Activated gamma-delta T cell treated with anti-CD3 and anti-CD28 coated beads, Interleukin-2, amount 50 U/mL, for 16 hours (primary cell): Measurements from ENCODE around the gene MTCH1.
"Not testable (repeated sequence)": the region's sequence is repeated elsewhere in the genome, so short reads cannot be mapped to it uniquely, and the experiment has no call there.

Experiments used
- DNase-seq: peaks from one replicate; pipeline ENCODE4 v3.0.0-alpha.2; 2020; ENCODE audit warnings: low read depth

Gene MTCH1

GRCh38 chr6:36954262-36954931, 31.6 kb downstream of the MTCH1 start, which contains the start of gene PI16:
PI16 (plus strand) TSS chr6:36954738; CDS start chr6:36954761, 23 bp downstream.
- no peak for DNase-seq

GRCh38 chr6:36953931-36954261, 32.1 kb downstream of the MTCH1 start:
- DNase-seq: no peak

- no peak for DNase-seq
Observed at GRCh38 chr6:36949636-36950035, 36.4 kb downstream of the MTCH1 start.

DNA sequence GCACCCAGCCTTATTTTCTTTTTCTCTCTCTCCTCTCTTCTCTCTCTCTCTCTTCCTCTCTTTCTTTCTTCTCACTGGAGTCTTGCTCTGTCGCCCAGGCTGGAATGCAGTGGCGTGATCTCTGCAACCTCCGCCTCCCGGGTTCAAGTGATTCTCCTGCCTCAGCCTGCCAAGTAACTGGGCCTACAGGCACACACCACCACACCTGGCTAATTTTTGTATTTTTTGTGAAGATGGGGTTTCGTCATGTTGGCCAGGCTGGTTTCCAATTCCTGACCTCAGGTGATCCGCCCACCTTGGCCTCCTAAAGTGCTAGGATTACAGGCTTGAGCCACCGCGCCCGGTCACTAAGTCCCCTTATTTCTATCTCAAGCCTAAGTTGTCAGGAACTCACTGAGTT, 36.9 kb downstream of the MTCH1 start:
- DNase-seq: not testable (repeated sequence)

- no peak for DNase-seq
Observed at GRCh38 chr6:36947570-36948351, 38.2 kb downstream of the MTCH1 start.

DNA sequence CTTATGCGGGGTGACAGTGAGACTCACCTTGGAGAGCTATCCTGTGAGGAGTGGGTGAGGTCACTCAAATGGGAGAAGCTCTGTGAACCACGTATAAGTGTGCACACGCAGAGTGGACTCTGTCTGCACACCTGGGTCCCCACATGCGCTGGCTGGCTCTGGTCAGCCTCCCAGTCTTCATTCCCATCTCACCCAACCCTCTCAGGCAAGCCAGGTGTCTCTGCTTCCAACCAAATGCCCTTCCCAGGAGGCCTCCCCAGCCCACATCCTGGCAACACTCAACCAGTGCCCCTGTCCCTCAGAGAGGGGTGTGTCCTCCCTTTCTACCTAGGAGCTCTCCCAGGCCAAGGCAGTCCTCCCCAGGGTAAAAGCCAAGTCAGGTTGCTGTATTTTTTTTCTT, 39.5 kb downstream of the MTCH1 start:
- DNase-seq: no peak

GRCh38 chr6:36945301-36945700, 40.7 kb downstream of the MTCH1 start:
- no peak for DNase-seq

GRCh38 chr6:36944650-36945049, 41.3 kb downstream of the MTCH1 start:
- DNase-seq: no peak

DNA sequence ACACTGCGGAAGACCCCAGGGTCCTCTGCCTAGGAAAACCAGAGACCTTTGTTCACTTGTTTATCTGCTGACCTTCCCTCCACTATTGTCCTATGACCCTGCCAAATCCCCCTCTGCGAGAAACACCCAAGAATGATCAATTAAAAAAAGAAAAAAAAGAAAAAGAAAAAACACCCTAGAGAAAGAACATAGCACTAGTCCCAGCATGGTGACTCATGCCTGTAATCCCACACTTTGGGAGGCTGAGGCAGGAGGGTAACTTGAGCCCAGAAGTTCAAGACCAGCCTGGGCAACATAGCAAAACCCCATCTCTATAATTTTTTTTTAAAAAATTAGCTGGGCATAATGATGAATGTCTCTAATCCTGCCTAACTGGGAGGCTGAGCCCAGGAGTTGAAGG, 43.7 kb downstream of the MTCH1 start:
- DNase-seq: not testable (repeated sequence)

DNA sequence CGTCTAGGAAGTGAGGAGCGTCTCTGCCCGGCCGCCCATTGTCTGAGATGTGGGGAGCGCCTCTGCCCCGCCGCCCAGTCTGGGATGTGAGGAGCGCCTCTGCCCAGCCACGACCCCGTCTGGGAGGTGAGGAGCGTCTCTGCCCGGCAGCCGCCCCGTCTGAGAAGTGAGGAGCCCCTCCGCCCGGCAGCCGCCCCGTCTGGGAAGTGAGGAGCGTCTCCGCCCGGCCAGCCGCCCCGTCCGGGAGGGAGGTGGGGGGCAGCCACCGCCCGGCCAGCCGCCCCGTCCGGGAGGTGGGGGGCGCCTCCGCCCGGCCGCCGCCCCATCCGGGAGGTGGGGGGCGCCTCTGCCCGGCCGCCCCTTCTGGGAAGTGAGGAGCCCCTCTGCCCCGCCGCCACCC, 44.4 kb downstream of the MTCH1 start:
- DNase-seq: not testable (repeated sequence)

DNA sequence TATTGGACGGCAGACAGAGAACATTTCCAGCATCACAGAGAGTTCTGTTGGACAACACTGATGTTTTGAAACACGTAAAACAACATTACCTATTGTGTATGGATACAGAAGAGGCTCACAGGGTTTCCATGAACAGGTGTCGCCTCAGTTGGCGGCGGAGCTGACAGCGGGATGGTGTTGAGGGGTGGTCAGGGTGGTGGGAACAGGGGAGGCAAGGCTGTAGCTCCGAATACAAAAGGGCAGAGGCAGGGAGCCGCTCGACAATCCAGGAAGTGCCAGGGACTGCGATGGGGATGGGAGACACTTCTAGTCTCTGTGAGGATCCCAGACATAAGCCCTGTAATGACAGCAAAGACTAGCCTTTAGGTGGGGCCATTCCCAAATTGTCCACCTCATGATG, 46.0 kb downstream of the MTCH1 start:
- DNase-seq: no peak

DNA sequence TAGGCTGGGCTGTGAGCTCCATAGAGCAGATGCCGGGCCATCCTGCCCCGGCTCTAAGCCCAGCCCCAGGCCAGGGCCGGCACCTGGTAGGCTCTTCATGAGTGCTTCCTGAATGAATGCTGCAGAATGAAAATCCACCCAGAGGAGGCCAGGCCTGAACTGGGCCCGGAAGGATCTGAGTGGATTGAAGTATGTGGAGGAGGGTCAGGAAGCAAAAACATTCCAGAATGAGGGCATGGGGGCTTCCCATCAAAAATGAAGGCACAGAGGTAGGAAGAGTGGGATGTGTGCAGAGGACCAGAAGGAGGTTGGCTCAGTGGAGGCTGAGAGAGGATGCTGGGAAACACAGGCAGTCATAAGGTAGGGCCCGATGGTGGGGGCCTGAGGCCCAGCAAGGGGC, 47.0 kb downstream of the MTCH1 start:
- DNase-seq: not testable (repeated sequence)

DNA sequence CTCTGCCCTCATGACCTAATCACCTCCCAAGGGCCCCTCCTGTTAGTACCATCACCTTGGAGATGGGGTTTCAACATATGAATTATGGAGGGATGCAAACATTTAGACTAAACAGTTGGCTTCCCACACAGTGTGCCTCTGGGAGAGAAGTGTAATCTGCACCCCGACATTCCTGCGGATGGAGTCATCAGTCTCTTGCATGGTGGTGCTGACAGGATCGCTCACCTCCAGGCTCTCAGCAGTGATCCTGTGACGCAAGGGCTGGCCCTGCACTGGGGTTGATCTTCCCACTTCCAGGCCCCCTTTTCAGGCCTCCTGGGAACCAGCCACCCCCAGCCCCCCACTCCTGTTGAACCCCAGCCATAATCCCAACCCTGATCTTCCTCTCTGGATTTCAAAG, 47.5 kb downstream of the MTCH1 start:
- no peak for DNase-seq

GRCh38 chr6:36937896-36938295, 48.1 kb downstream of the MTCH1 start:
- DNase-seq: no peak

GRCh38 chr6:36936824-36937223, 49.2 kb downstream of the MTCH1 start:
- no peak for DNase-seq

DNA sequence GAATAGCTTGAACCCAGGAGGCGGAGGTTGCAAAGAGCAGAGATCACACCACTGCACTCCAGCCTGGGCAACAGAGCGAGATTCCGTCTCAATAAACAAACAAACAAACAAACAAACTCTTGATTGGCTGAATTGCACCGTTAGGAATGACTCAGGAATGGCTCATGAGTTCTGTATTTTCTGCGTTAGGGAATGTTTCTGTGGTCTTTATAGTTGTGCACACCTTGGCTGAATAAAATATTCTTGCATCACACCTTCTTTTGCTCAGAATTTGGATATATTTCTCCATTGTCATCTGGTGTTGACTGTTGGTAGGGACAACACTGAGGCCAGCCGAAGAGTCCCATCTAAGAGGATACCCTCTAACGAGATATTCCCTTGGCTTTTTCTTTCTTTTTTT, 51.1 kb downstream of the MTCH1 start:
- DNase-seq: no peak

GRCh38 chr6:36933519-36933918, 52.5 kb downstream of the MTCH1 start:
- DNase-seq: no peak

DNA sequence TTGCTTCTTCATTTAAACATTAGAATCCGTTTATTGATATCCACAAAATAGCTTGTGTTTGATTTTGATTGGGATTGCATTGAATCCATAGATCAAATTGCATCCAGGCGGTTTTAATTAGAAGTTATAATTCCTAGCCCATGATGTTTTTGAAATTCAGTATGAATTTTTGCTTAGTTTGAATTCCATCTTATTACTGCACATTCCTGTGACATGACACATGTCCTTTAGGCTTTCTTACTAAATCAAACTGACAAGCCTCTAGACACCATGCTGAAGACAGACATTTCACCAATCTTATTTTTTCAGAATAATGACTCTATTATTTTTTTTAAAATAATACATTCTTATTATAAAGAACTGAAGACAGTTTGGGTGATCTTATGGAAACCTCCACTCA, 52.9 kb downstream of the MTCH1 start:
- DNase-seq: no peak

DNA sequence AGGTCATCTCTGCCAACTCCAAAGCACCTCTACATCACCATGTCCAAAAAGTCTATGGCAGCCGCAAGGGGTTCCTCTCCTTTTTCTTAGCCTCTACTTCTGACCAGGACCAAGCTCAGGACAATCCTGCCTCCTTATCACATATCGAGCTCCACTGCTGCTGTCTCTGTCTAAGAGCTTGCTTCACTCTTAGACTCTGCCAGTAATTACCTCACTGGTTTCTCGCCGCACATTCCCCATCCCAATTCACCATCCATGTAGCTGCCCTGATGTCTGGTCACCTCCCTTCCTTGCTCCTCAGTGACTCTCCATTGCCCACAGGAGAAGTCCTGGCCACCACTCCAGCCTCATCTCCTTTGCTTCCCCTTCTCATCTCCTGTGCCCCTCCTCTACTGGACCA, 55.5 kb downstream of the MTCH1 start:
- DNase-seq: no peak

DNA sequence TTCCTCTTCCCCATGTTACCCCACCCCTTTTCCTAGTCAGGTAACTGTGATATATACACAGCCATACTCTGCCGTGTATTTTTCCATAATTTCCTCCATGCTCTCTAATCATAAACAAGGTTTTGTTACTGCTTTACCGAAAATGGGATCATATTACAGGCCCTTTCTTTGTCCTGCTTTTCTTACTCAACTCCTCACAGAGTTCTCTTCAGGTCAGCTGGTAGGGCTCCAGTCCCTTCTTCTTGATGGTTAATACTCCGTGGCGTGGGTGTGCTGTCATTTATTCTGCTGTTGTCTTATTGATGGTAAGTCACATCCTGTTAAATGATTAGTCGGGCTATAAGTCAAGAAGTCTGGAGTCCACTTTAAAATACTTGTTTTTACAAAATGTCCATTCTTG, 56.4 kb downstream of the MTCH1 start:
- no peak for DNase-seq

GRCh38 chr6:36929152-36929551, 56.8 kb downstream of the MTCH1 start:
- DNase-seq: no peak

DNA sequence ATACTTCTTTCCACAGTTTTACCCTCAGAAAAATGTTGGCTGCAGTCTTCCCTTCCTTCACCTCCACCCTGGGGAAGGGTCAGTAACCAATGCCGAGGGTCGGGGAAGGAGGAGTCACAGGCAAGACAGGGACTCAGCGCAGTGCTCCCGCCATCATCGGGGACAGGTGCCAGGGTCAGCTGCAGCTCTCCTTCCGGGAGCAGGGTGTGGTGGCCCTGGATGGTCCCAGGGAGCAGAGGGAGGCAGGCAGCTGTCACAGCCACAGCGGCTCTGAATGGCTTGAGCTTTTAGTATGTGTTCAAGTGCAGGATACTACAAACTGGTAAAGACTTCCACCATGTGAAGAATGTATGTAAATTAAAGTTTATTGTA, 57.5 kb downstream of the MTCH1 start:
- no peak for DNase-seq

GRCh38 chr6:36927691-36928546, 58.1 kb downstream of the MTCH1 start:
- no peak for DNase-seq
